HFF-Myc (cell line): ENCODE results near the gene SAA2.

Experiments
- DNase-seq: peaks from one replicate; pipeline ENCODE4 v3.0.0-alpha.2; 2011; ENCODE audit warnings: low read depth; ENCODE audit errors: extremely low read depth
- H3K4me3 ChIP-seq: replicated peaks from 2 replicates; pipeline ENCODE4 v1.5.1; 2011; ENCODE audit warnings: low read depth, mild to moderate bottlenecking, control low read depth, low read length
- CTCF ChIP-seq: IDR thresholded peaks from 2 replicates; pipeline ENCODE4 v1.5.1; 2012; ENCODE audit warnings: mild to moderate bottlenecking, low read depth, low read length, control low read depth; ENCODE audit errors: missing control alignments

The SAA2 gene

GRCh38 chr11:18230859-18231258, 17.6 kb downstream of the SAA2 start:
- H3K4me3 ChIP-seq: no peak overlapping the region
- no peak for DNase-seq
- no peak for TF ChIP-seq CTCF

- no peak for DNase-seq
Measured at GRCh38 chr11:18229501-18229900, 19.0 kb downstream of the SAA2 start.

GRCh38 chr11:18225913-18226312, 22.6 kb downstream of the SAA2 start:
- no peak for TF ChIP-seq CTCF
- no peak overlapping the region for H3K4me3 ChIP-seq
- no peak for DNase-seq

More at GRCh38 chr11:18229501-18229900, 19.0 kb downstream of the SAA2 start:
- no peak overlapping the region for H3K4me3 ChIP-seq
- no peak for TF ChIP-seq CTCF

GRCh38 chr11:18223591-18224387, 24.7 kb downstream of the SAA2 start:
- no peak for TF ChIP-seq CTCF
- no peak for DNase-seq
- H3K4me3 ChIP-seq: no peak overlapping the region

GRCh38 chr11:18222814-18223421, 25.6 kb downstream of the SAA2 start:
- no peak for TF ChIP-seq CTCF
- DNase-seq: no peak
- H3K4me3 ChIP-seq: no peak overlapping the region

- DNase-seq: no peak
- no peak overlapping the region for H3K4me3 ChIP-seq
- TF ChIP-seq CTCF: no peak
Measured at GRCh38 chr11:18221274-18221876, 27.1 kb downstream of the SAA2 start.
